Measurements from ENCODE around the gene ZBTB47. TPM values are rescaled to one million over a fixed set of nuclear protein-coding genes. Genes with fewer than 3 reads are reported as not detected.

ZBTB47 gene
- total RNA-seq, 3 donors from 2014 or later (not counting 1 experiment from before 2014, with no cell fraction given): 2.1 to 3.0 (median 3.0) TPM

GRCh38 chr3:42673082-42673481, 19.6 kb downstream of the ZBTB47 start:
- Mint-ChIP-seq H3K36me3 (peaks cover 7% of the 10 kb centered on the region), H3K27ac (no peak overlapping the region), H3K9me3 (peaks cover 4 to 5% of the 10 kb centered on the region in 2 donors), H3K4me3 (no peak overlapping the region), H3K27me3 (ENCODE audit: low read depth in 2 of 2) (peaks cover 7 to 10% of the 10 kb centered on the region in 2 donors), H3K4me1 (no peaks in the 10 kb centered on the region)
- ATAC-seq (no peak), DNase-seq (no peak)
- Histone ChIP-seq H3K36me3 (ENCODE audit: control insufficient read depth, insufficient read depth, low read length) (no peaks in the 10 kb centered on the region), H3K4me1 (ENCODE audit: control insufficient read depth, insufficient read depth, low read length) (no peaks in the 10 kb centered on the region), H3K9me3 (ENCODE audit: control insufficient read depth, insufficient read depth, low read length) (no peaks in the 10 kb centered on the region), H3K27ac (ENCODE audit: low read length) (no peak overlapping the region), H3K27me3 (ENCODE audit: control insufficient read depth, insufficient read depth, low read length) (no peaks in the 10 kb centered on the region), H3K4me3 (ENCODE audit: low read length) (no peak overlapping the region)
- no peak for TF ChIP-seq CTCF (IDR thresholded peaks at IDR 0.05)
- intact Hi-C loops (cut with micrococcal nuclease): no loop called here

DNA sequence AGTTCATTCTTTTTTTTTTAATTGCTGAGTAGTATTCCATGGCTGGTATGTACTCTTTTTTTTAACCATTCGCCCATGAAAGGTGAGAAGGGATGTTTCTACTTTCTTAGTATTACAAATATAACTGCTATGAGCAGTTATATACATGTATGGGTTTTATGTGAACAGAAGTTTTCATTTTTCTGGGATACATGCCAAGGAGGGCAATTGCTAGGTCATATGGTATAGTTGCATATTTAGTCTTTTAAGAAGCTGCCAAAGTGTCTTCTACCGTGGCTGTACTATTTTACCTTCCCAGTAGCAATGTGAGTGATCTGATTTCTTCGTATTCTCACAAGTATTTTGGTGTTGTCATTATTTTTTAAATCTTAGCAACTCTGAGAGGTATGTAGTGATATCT, 20.6 kb downstream of the ZBTB47 start:
- Histone ChIP-seq H3K4me1 (ENCODE audit: control insufficient read depth, insufficient read depth, low read length) (no peaks in the 10 kb centered on the region), H3K9me3 (ENCODE audit: control insufficient read depth, insufficient read depth, low read length) (no peaks in the 10 kb centered on the region), H3K27ac (ENCODE audit: low read length) (no peak overlapping the region), H3K36me3 (ENCODE audit: control insufficient read depth, insufficient read depth, low read length) (no peaks in the 10 kb centered on the region), H3K27me3 (ENCODE audit: control insufficient read depth, insufficient read depth, low read length) (no peaks in the 10 kb centered on the region), H3K4me3 (ENCODE audit: low read length) (no peak overlapping the region)
- Mint-ChIP-seq H3K27me3 (ENCODE audit: low read depth in 2 of 2) (peaks cover 16 to 18% of the 10 kb centered on the region in 2 donors), H3K4me1 (no peaks in the 10 kb centered on the region), H3K36me3 (peaks cover 8% of the 10 kb centered on the region), H3K27ac (no peak overlapping the region), H3K4me3 (no peak overlapping the region), H3K9me3 (peaks cover 4 to 5% of the 10 kb centered on the region in 2 donors)
- DNase-seq (no peak), ATAC-seq (no peak)
- WGBS (ENCODE audit: insufficient coverage): 38% methylated on average over 1 of the region's 3 CpGs
- intact Hi-C loops (cut with micrococcal nuclease): no loop called here
- no peak for TF ChIP-seq CTCF (IDR thresholded peaks at IDR 0.05)

DNA sequence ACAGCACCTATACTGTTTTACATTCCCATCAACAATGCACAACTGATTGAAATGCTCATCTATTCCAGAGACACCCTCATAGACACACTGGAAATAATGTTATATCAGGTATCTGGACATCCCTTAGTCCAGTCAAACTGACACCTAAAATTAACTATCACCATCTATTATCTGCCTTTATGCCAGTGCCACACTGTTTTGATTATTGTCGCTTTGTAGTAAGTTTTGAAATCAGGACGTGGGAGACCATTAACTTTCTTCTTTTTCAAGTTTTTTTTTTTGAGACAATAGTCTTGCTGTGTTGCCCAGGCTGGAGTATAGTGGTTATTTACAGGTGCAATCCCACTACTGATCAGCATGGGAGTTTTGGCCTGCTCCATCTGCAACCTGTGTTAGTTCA, 22.4 kb downstream of the ZBTB47 start:
- H3K27me3 ChIP-seq (ENCODE audit: control insufficient read depth, insufficient read depth, low read length): no peaks in the 10 kb centered on the region
- no peaks in the 10 kb centered on the region for H3K4me1 Mint-ChIP-seq
- DNase-seq (no peak), ATAC-seq (no peak)
- intact Hi-C loops (cut with micrococcal nuclease): no loop called here
- H3K27ac ChIP-seq (ENCODE audit: low read length): no peak overlapping the region
- no peak for TF ChIP-seq CTCF (IDR thresholded peaks at IDR 0.05)
- no peak overlapping the region for H3K4me3 Mint-ChIP-seq
- H3K36me3 Mint-ChIP-seq: peaks cover 8% of the 10 kb centered on the region
- 84% methylated on average over 2 of the region's 2 CpGs for WGBS (ENCODE audit: insufficient coverage)
- H3K4me3 ChIP-seq (ENCODE audit: low read length): no peak overlapping the region
- H3K9me3 Mint-ChIP-seq: peaks cover 4 to 5% of the 10 kb centered on the region in 2 donors
- no peaks in the 10 kb centered on the region for H3K9me3 ChIP-seq (ENCODE audit: control insufficient read depth, insufficient read depth, low read length)
- peaks cover 19 to 20% of the 10 kb centered on the region in 2 donors for H3K27me3 Mint-ChIP-seq (ENCODE audit: low read depth in 2 of 2)
- no peaks in the 10 kb centered on the region for H3K4me1 ChIP-seq (ENCODE audit: control insufficient read depth, insufficient read depth, low read length)
- H3K27ac Mint-ChIP-seq: no peak overlapping the region
- no peaks in the 10 kb centered on the region for H3K36me3 ChIP-seq (ENCODE audit: control insufficient read depth, insufficient read depth, low read length)

DNA sequence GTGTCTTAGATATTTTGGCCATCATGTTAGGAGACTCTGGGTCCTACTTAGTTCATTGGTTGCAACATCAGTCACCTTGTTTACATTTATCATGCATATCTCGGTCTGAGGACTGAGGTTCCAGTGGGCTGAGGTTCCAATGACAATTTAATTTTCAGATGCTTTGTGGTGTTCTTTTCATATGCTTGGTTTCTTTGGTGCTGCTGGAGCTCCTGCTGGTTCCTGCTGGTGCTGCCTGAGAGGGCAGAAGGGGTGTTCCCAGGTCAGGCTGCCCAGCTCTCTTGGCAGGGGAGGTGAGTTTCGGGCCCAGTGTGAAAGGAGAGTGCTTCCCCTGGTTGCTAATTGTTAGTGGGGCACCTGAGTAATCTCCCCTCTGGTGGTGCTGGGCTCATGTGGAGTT, 24.9 kb downstream of the ZBTB47 start:
- 75% methylated on average over 2 of the region's 2 CpGs for whole genome bisulfite sequencing (ENCODE audit: insufficient coverage)
- intact Hi-C loops (cut with micrococcal nuclease): no loop called here
- ATAC-seq: no peak
- no peaks in the 10 kb centered on the region for H3K36me3 ChIP-seq (ENCODE audit: control insufficient read depth, insufficient read depth, low read length)
- TF ChIP-seq CTCF (IDR thresholded peaks at IDR 0.05): no peak
- no peaks in the 10 kb centered on the region for H3K27me3 ChIP-seq (ENCODE audit: control insufficient read depth, insufficient read depth, low read length)
- no peak overlapping the region for H3K27ac ChIP-seq (ENCODE audit: low read length)
- H3K27ac Mint-ChIP-seq: no peak overlapping the region
- H3K9me3 Mint-ChIP-seq: peaks cover 4 to 5% of the 10 kb centered on the region in 2 donors
- no peak for DNase-seq
- peaks cover 8% of the 10 kb centered on the region for H3K36me3 Mint-ChIP-seq
- no peaks in the 10 kb centered on the region for H3K9me3 ChIP-seq (ENCODE audit: control insufficient read depth, insufficient read depth, low read length)
- H3K4me1 Mint-ChIP-seq: no peaks in the 10 kb centered on the region
- no peaks in the 10 kb centered on the region for H3K4me1 ChIP-seq (ENCODE audit: control insufficient read depth, insufficient read depth, low read length)
- H3K4me3 Mint-ChIP-seq: no peak overlapping the region
- H3K4me3 ChIP-seq (ENCODE audit: low read length): no peak overlapping the region
- peaks cover 24 to 26% of the 10 kb centered on the region in 2 donors for H3K27me3 Mint-ChIP-seq (ENCODE audit: low read depth in 2 of 2)

All from natural killer cell (primary cell).